Lower lobe of right lung (tissue), 2 donors: ENCODE measurements around the gene GALNT4. TPM values are rescaled to one million over a fixed set of nuclear protein-coding genes. Genes with fewer than 3 reads are reported as not detected.

Experiments
- ATAC-seq, 2 donors: fragments of 200-7000 bp; cut with Tn5 transposase; one replicate each; pipeline ENCODE4 v1.9.1; 2020 to 2022; ENCODE audit warnings: mild to moderate bottlenecking in 2 of 2, moderate library complexity in 2 of 2
- DNase-seq: peaks from one replicate; pipeline ENCODE4 v3.0.0-alpha.2; 2020
- H3K27ac ChIP-seq: fragments of 200-600 bp; one replicate; pipeline ENCODE4 v1.8.0; 2022
- H3K27me3 ChIP-seq: fragments of 200-600 bp; one replicate; pipeline ENCODE4 v1.8.0; 2022; ENCODE audit warnings: low read depth
- H3K36me3 ChIP-seq: fragments of 200-600 bp; one replicate; pipeline ENCODE4 v1.8.0; 2022; ENCODE audit warnings: mild to moderate bottlenecking
- H3K4me1 ChIP-seq: fragments of 200-600 bp; one replicate; pipeline ENCODE4 v1.8.0; 2022
- H3K4me3 ChIP-seq: fragments of 200-600 bp; one replicate; pipeline ENCODE4 v1.8.0; 2022; ENCODE audit warnings: mild to moderate bottlenecking
- H3K9me3 ChIP-seq: fragments of 200-600 bp; one replicate; pipeline ENCODE4 v1.8.0; 2022
- CTCF ChIP-seq: fragments of 200-600 bp; IDR thresholded peaks from one replicate; pipeline ENCODE4 v1.8.0; 2022; ENCODE audit warnings: antibody characterized with exemption, mild to moderate bottlenecking
- intact Hi-C: fragments of 100-400 bp; cut with DNase I; formaldehyde crosslinking; loops from one replicate; pipeline ENCODE4 v1.11.0; 2022
- long read RNA-seq: library from polyadenylated mRNA; unstranded; transcript quantifications from one replicate; pipeline ENCODE4 v2.0.0, GENCODE V29; 2021
- total RNA-seq: library from RNA; stranded (reverse); fragmentation: NEBNext Ultra II Directional; extraction: Animal tissue kit (Norgen Biotek cat#: 25700); gene quantifications from one replicate; pipeline ENCODE4 v1.2.1, GENCODE V29; 2021
- donor health status: DM: no; HTN: yes; CAD: no; lungs with severe emphysema.

GALNT4 gene
- 9.6 TPM for total RNA-seq
- long read RNA-seq, full-length matches to known transcripts, result 18 of 18 reads
- long read RNA-seq, partial matches to known transcripts, result 0 of 18 reads
- long read RNA-seq, other reads (novel, unspliced or antisense), result 0 of 18 reads

DNA sequence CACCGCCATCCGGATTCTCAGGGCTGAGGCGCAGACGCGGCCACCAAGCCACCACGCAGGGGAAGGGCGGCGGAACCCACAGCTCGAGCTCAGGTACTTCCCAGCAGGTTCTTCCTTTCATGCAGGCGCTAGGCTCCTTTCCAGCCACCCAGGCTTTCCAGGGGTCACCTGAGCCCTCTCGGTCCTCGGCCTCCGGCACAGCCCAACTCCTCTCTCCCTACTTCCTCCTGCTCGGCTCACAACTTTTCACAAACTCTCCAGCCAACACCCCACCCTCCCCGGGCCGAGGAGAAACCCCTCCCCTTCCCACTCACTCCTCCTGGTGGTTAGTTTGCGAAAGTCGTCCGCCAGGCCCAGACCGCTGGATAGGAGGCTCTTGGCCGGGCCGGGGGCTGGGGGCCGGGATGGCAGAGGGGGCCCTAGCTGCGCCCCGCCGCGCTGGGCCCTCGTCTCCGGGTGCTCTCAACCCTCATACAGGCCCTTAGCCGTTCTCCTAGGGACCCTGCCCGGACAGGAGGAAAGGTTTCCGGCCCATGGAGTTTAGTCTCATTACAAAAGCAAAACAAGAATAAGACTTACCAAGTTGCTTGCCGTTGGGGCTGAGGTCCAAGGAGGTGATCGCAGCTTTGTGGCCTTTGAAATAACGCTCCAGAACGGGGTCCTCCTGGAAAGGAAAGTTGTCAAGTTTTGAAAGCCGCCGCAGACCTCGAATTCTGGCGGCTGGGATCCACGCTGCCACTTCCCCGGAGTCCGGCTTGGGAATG lies at the start of gene GALNT4:
GALNT4 (minus strand) TSS at position 256 of the 764 bp plus-strand sequence; CDS start at position 9, 247 bp downstream.
- no peaks in the 10 kb centered on the region for H3K9me3 ChIP-seq

GRCh38 chr12:89573051-89573810 lies 48.6 kb upstream of the GALNT4 start:
- TF ChIP-seq CTCF, result no peak
- Histone ChIP-seq H3K27me3 (no peaks in the 10 kb centered on the region), H3K27ac (no peak overlapping the region), H3K9me3 (no peaks in the 10 kb centered on the region), H3K4me1 (peaks cover 12% of the 10 kb centered on the region), H3K36me3 (no peaks in the 10 kb centered on the region), H3K4me3 (no peak overlapping the region)
- ATAC-seq (no peak), DNase-seq (no peak)
- intact Hi-C loops, result no loop called here

More for the DNA sequence above, at the start of gene GALNT4:
- Histone ChIP-seq H3K36me3 (no peaks in the 10 kb centered on the region), H3K4me3 (peak within 1 kb of the TSS; percentile 96), H3K27me3 (no peaks in the 10 kb centered on the region), H3K4me1 (peaks cover 51% of the 10 kb centered on the region), H3K27ac (peak within 1 kb of the TSS; percentile 91)
- TF ChIP-seq CTCF, result peak; percentile 70
- intact Hi-C loops, result loop anchor here (5.0 to 10.0 kb wide), 2 partner anchors 50 to 507 kb away; no protein-coding TSS in a partner anchor
- DNase-seq (peak; percentile 92), ATAC-seq (peak; percentile 95 to 97)

DNA sequence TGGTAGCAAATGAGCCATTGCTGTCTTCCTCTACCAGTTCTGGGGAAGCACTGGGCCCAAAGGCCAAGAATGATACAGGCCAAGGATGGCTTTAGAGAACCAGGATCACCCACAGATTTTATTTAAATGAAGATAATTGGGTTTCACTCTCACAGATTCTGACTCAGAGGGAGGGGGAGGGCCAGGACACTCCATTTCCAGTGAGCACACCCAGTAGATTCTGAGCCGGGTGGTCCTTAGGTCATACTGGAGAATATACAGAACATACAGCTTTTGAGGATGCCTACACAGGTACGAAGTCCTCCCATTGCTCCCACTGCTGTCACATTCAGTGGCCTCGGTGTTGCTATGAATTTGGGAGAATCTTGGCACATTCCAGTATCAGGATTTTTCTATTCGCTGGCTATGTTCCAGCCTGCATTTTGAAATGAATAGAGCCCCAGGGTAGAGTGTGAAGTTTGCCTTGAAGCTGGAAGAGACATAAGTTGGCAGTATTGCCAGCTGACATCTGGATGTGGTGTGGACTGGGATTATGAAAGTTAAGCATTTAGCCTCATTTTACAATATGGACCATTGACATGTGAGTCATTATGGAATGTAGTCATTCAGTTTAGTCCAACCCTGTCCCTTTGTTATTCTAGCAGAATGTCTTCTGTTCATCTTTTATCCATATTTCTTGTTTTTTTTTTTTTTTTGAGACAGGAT lies 47.0 kb upstream of the GALNT4 start:
- no peak for TF ChIP-seq CTCF
- intact Hi-C loops, result no loop called here
- Histone ChIP-seq H3K27me3 (no peaks in the 10 kb centered on the region), H3K9me3 (no peaks in the 10 kb centered on the region), H3K4me1 (peaks cover 13% of the 10 kb centered on the region), H3K4me3 (no peak overlapping the region), H3K36me3 (no peaks in the 10 kb centered on the region), H3K27ac (no peak overlapping the region)
- DNase-seq, result no peak
- no peak for ATAC-seq

DNA sequence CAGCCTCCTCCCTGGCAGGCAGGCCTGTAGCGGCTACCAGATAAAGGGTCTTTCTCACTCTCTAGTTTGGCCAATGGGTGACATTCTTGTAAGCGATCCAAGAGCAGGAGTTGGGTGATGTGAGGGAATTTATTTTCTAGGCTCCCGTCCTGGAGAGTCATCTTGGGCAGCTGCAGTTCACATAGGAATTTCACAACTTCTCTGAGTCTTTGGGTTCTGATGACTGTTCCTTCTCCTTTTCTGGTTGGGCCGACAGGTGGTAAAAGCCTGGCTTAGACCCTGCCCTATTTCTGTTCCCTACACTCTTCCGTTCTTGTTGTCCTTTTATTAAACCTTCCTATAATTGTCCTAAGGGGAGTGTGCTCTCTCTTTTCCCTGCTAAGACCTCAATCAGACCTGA lies 43.9 kb upstream of the GALNT4 start:
- Histone ChIP-seq H3K9me3 (no peaks in the 10 kb centered on the region), H3K27ac (no peak overlapping the region), H3K4me1 (peaks cover 7% of the 10 kb centered on the region), H3K36me3 (no peaks in the 10 kb centered on the region), H3K4me3 (no peak overlapping the region), H3K27me3 (no peaks in the 10 kb centered on the region)
- DNase-seq (no peak), ATAC-seq (peak; percentile 60 to 69)
- TF ChIP-seq CTCF, result no peak
- intact Hi-C loops, result no loop called here

- Histone ChIP-seq H3K27ac (no peak overlapping the region), H3K36me3 (no peaks in the 10 kb centered on the region), H3K27me3 (no peaks in the 10 kb centered on the region), H3K4me3 (no peak overlapping the region), H3K9me3 (no peaks in the 10 kb centered on the region), H3K4me1 (peaks cover 7% of the 10 kb centered on the region)
- intact Hi-C loops, result no loop called here
- no peak for TF ChIP-seq CTCF
- DNase-seq (no peak), ATAC-seq (peak; percentile 55 to 81)
These were observed 43.2 kb upstream of the GALNT4 start for GRCh38 chr12:89567691-89568239.
